Measurements from ENCODE around the gene RYK.
"Not testable (repeated sequence)": the region's sequence is repeated elsewhere in the genome, so short reads cannot be mapped to it uniquely, and the experiment has no call there.

Gene RYK

DNA sequence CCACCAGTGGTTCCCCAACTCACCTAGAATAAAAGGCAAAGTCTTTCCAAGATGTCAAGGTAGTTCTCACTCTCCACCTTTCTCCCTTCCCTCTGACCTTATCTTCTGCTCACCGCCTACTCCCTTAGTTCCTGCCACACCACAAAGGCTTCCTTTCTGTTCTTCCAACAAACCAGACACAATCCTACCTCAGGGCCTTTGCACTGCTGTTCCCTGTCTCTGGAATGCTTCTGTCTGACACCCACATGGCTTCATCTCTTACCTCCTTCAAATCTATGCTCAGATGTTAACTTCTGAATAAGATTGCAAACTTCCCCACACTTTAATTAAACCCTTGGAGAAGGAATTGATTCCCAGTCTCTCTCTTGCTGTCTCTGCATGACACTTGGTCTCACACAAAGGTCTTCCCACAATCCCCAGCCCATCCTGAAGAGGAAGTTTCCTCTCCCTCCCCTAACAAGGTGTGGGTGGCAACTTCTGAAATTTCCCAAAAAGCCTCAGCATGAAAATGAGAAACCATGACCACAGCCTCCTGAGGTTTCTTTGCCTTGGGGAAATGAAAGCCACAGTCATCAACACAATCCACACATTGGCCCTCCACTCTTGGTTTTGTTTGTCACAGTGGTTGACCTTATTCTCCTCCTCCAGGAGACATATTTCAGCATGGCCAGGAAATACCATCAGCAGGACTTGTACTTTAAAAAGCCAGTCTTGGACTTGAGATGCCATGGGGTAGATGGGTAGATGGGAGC, 3.0 kb upstream of the RYK start:
- DNase-seq = peak; percentile 72 to 91 (median 84)

DNA sequence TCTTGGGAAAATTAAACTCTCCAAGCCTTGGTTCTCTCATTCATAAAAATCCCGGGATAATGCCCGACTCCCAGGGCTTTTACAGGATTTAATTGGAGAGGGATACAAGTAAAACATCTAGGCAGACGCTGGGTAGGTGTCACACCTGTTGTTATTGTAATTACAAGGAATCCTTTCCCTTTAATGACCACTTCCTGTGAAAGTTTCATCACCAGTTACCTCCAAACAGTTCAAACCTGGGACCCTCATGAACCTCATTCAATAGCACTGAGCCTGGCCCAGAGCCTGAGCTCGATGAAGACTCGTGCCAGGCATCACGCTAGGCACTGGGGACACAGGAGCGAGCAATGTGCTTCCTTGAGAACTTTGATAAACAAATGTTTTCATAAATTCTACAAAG, 2.1 kb upstream of the RYK start:
- no peak for DNase-seq

DNA sequence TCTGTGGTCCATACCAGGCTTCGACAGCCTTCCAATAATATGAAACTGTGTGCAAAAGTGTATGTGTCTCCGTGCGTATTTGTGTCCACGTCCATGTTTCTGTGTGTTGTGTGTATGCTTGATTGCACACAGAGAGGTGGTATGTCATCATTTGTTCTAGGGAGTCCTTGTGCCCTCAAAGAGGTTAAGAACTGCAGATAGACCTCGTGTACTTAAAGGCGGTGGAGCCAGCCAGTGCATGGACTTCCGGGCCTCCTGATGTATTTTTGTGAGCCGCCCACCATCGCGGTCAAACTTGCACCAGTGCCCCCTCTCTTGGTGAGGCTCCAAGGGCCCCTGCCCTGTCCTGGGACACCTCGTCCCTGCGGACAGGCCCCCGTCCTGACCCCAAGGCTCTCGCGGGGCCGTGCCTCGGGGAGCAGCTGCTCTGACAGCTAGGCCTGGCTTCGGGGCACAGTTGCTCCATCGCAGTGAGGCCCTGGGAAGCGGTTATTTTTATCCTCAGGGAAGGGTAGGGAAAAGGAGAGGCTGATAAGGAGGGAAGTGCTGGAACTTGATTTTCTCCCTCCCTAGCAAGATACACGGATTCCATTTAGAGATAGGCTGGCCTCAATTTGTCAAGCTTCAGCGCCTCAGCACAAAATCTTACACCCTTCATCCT, 1.2 kb upstream of the RYK start:
- no peak for DNase-seq

DNA sequence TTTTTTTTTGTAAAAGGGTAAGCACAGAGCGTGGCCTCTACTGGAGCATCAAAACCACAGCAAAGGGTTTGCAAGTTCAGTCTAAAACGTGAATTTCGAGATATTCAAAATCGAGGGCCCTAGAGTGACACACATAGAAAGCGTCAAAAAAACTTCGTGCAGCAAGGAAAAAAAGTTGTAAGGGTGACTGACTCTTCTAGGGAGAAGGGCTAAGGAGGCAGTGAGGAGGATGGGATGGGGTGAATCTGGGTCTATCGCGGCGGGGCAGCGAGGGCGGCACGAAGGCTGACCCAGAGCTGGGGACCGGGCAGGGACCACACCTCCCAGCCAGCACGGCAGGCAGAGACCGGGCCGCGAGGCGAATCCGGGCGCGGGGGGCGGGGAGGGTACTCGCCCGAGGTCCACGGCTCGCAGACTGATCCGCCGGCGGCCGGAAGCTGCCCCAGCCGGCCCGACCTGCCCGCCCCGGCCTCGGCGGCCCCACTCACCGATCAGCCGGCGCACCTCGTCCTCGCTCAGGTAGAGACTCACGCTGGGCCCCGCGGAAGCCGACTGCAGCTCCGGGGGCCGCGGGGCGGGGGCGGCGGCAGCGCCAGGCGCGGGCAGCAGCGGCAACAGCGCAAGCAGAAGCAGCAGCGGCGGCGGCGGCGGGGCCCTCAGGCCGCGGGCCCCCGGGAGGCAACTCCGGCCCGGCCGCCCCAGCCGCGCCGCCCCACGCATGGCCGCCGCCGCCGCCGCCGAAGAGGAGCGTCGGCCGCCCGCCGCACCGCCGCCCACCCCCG, 533 bp downstream of the RYK start:
- peak; percentile 40 to 73 (median 51) for DNase-seq

DNA sequence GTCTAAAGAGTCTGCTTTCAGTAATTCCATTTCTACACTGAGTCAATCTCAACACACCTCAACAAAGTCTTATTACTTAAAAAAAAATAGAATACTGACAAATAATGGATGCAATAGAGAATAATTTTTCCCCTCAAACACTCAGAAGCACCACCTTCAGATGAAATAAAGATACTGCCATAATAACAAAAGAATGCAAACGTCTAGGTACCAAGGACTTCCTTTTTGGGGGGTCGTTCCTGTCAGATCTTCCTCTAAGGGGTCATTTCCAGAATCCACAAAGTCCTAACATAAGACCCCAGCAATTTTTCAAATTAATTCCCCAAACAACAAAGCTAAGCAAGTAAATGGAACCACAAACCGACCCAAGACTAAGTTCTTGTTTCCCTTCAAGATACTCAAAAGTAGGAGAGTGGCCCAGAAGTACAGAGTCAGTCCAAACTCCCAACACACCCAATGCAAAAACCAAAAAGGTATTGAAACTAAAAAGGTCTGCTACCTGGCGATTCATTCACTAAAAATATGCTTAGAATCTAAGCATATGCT, 1.3 kb downstream of the RYK start:
- DNase-seq = no peak

DNA sequence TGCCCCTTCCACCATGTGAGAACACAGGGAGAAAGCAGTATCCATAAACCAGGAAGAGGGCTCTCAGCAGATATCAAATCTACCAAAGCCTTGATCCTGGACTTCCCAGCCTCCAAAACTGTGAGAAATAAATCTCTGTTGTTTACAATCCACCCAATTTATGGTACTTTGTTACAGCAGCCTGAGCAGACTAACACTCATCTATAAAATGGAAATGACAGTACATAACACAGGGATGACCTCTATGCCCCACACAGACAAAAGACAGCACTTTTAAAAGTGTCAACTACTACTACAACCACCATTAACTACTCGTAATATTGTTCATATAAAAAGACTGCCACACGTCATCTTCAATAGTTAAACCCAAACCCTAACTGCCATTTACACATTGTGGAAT, 5.7 kb downstream of the RYK start:
- no peak for DNase-seq

DNA sequence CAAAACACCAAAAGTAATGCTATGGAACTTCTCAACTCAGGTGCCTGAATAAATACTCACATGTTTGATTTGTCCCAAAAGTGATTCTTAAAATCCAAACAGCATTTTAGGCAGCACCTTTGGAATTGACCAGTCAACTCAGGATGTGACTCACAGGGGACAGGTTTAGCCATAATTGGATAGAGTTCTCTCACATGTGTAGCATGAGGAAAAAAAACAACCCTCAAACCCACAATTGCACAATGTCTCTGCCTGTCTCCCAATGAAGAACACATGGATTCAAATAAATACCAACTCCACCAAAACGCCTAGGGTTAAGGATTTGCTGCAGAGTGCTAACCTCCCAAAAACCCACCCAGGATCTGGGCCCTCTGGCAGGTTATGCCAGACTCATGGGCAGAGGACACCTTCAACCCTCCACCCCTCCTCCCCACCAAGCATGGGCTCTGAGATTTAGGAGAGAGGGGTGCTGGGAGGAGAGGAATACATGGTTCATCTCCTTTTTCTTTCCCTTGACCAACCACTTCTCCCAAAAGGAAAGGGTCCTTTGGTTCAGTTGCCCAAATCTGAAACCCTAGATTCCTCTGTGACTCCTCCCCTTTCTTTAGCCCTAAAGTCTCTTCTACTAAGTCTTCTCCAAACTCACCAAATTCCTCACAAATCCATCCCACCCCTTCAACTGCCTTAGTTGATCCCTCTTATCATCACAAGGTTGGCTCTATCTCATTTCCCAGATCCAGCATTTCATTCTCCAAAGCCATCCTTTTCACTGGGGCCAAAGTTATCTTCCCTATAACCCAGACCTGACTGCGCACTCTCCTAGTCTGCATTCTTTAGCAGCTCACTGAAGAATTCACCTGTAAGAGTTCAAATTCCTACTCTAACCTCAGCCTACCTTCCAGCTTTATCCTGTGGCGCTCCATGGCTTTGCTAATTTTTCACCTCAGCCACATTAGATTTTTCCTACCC, 7.7 kb downstream of the RYK start:
- DNase-seq = peak in 3 of 4 experiments; percentile 39 to 50 (median 44)

DNA sequence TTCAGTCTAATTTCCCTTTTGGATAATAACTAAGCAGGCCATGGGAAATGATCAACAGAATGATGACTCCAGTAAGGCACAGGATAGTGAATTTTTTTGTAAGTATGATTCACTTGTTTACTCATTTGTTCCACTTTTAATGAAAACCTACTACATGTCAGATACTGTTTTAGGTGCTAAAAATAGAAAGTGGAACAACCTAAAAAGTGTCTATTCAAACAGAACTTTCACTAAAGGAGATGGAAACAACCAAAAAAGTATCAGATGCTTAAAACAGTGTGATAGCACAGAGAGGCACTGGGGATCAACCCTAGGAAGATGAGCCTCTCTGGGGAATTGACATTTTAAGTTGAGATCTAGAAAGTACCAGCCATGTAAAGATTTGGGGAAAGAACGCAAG, 11.1 kb downstream of the RYK start:
- peak in 2 of 4 experiments; percentile 57 to 74 for DNase-seq

DNA sequence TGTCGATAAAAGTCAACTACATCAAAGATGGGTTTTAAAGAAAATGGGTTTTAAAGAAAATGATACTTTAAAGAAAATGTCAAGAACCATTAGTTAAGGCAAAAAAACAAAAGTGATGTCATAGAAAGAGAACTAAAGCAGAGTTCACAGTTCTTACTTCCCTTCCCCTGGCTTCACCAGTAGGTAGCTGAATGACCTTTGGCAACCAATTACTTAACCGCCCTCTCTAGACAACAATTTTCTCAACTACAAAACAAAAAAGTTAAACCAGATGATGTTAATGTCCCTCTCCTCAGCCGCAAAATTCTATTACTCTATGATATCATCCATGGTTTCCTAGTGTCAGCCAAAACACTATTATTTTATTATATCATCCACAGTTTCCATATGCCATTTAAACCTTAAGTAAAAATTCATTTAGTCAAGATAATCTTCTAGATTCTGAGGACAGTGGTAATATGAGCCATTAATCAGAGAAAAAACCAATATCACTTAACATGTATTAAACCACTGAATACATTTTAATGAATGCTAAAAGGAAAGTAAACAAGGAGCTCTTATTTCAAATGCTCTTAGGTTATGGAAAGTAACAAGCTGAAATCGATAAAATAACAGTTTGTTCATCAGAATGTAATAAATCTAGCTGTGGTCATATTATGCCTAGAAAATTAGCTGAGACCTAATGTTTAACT, 13.1 kb downstream of the RYK start:
- peak in 3 of 4 experiments; percentile 47 to 73 (median 68) for DNase-seq

DNA sequence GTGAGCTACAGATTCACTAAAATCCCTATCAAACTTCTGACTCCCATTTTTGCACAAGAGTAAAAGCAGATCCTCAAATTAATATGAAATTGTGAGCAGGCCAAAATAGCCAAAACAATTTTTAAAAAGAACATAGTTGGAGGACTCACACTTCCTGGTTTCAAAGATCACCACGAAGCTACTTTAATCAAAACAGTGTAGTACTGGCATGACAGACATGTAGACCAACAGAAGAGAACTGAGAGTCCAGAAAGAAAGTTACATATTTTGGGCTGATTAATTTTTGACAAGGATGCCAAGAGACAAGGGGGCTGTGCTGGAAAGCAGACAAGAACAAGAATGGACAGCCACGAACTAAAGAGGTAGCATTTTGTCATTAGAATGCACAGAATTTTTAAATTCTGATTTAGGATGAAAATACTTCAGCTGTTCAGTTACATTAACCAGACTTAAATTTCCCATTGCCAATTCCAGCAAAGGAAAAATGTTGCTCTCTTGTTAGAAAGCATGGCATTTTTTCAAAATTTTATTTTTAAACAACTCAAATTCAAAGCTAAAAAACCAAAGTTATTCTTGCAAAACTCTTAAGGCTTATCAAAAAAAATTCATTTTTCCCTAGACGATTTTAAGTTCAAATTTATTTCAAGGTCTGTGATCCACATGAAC, 14.0 kb downstream of the RYK start:
- DNase-seq = peak in 2 of 4 experiments; percentile 26 to 33

DNA sequence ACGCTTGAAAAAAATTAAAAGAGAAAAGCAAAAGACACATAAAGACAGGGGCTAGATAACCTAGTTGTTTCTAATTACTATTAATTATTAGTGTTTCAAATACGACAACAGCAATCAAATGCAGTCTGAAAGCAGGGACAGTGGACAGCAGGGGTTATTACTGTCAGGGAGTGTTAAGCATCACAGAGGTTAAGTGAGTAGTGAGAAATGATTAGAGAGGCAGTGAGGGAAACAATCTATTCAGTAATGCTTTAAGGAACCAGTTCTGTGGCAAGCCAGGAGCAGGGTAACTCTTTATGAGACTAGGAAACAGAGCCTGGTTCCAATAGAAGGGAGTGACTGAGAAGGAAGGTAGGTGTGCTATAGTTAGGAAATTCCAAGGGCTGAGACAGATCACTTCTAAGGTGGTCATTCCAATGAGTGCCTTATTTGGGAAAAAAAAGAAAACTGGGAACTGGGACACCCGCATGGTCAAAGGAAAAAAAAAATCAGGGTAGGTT, 15.0 kb downstream of the RYK start:
- peak in 2 of 4 experiments; percentile 18 to 30 for DNase-seq

DNA sequence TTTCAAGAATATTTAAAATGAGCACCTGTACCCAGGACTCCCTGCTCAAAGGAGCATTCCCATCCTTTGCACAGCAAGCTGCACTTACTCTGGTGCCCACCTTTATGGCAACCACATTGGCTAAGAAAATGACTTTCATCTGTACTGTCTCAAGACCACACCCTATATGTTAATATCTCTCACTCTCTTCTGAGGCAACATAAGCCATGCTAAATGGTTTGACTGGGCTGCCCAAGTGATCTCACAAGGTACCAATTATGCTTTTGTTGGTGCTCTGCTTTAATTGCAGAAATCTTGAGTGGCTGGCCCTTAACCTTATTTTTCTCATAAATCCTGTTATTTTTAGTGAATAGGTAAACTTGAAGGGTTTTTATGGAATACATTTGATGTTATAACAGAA, 17.7 kb downstream of the RYK start:
- no peak for DNase-seq

DNA sequence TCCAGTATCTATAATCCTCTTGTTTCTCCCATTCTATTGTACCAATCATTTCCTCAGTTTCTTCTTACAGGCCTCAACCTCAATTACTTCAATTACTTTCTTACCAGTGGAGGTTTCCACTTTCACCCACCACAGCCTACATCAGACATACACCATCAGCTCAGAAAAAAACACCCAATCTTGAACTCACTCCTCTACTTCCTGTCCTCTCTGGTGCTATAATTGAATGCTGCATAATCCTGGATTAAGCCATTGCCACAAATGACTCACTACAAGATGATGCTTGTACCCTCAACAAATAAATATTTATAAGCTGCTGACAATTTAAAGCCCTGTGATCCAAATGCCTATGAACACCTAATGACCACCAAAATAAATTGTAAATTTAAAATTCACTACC, 18.5 kb downstream of the RYK start:
- DNase-seq = peak; percentile 19 to 71 (median 46)

DNA sequence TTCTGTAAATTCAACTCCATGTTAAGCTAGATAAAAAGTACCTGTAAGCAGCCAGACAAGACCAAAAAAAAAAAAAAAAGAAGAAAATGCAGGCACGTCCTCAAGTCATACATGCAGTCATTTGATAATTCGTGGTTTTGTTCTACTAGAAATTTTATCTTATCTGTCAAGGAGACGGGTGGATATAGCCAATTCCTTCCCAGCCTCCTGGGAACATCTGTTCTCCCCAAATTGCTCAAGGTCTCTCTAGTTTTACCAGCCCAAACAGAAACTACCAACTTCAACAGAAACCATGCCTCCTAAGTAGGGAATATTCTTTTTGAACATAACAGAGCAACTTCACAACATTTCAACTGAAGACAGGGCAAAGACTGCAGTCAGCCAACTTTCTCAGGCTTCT, 19.5 kb downstream of the RYK start:
- DNase-seq = no peak

DNA sequence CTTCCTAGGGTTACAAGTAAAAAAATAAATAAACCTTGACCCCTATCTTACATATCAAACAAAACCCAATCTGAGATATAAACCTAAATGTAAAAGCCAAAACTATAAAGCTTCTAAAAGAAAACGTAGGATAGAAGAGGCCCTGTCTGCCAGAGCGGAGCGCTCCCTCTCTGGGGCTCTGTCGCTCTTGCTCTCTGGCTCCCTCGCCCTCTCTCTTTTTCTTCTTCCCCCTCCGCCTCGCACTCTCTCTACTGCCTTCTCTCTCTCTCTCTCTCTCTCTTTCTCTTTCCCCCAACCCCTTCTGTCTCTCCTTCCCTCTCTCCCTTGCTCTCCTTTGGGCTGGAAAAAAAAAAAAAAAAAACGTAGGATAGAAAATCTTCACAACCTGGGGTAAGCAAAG, 21.6 kb downstream of the RYK start:
- DNase-seq = no peak

DNA sequence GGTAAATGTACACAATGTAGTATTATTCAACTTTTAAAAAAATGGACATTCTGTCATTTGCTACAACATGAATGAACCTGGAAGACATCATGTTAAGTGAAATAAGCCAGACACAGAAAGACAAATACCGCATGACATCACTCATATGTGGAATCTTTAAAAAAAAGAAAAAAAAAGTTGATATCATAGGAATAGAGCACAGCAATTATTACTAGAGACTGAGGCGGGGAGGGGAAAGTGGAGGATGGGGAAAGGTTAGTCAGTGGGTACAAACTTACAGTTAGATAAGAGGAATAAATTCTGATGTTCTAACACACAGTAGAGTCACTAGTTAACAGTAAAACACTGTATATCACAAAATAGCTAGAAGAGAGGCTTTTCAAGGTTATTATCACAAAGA, 22.2 kb downstream of the RYK start:
- no peak for DNase-seq

DNA sequence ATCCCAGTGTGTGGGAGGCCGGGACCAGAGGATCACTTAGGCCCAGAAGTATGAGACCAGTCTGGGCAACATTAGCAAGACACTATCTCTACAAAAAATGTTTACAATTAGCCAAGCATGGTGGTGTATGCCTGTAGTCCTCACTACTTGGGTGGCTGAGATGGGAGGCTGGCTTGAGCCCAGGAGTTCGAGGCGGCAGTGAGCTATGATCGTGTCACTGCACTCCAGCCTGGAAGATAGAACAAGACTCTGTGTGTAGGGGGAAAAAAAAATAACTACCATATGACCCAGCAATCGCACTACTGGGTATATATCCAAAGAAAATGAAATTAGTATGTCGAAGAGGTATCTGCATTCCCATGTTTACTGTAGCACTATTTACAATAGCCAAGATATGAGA, 22.6 kb downstream of the RYK start:
- no peak for DNase-seq

DNA sequence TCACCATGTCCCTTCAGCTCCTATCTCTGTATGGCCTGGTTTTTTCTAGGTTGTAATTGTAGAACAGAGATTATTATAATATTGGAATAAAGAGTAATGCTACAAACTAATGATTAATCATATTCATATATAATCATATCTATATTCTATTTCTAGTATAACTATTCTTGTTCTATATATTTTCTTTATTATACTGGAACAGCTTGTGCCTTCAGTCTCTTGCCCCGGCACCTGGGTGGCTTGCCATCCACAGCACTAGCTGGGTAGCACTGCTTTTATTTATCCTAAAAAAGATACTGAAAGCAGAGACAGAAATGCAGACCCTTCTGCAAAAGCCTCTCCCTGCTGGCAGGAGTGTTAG, 25.9 kb downstream of the RYK start:
- not testable (repeated sequence) for DNase-seq

DNA sequence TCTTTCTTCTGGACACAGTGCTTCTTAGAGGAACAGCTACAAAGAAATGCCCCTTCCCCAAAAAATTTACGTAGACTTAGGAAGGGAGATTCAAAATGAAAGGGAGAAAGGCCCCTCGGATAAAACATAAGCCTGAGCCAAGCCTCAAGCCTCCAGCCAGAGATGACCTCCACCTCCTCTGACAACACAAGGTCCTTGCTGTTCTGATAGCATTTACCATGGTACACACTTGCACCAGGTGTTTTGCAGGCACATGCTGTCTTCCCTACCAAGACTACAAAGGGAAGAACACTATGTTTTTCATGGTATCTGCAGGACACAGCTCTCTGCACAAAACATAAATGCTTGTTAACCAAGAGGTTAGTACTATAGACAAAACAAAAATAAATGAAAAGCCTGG, 27.8 kb downstream of the RYK start:
- DNase-seq = no peak

DNA sequence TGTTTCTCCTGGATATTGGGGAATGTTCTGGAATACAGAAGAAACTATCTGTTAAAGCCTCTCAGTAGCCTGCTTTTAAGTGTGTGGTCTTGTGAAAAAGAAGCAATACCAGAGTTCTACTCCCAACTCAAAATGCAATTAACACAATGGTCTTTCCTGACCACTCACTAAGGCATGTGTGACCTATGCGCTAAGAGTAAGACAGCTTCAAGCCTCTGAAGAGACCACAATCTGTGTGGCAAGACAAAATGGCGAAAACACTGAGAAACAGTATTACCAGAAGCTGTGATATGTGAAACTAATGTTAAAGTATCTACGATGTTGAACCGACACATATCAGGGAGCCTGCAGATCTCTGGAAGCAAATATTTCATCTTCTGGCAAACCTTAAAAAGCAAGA, 33.8 kb downstream of the RYK start:
- no peak for DNase-seq
